ENCODE data around the gene C4orf50.

C4orf50 gene

GRCh38 chr4:5893004-5893580 is 125.1 kb downstream of the C4orf50 start, which contains the start of gene CRMP1:
CRMP1 (minus strand) TSS chr4:5893086; CDS start chr4:5892969, 117 bp downstream.
- Histone ChIP-seq H3K36me3 (ENCODE audit: insufficient read depth, low read length) (no peaks in the 10 kb centered on the region), H3K27me3 (ENCODE audit: insufficient read depth, low read length, poor library complexity, severe bottlenecking) (no peaks in the 10 kb centered on the region), H3K9me2 (replicated peaks; ENCODE audit: low read depth, low read length) (no peaks in the 10 kb centered on the region), H2AFZ (ENCODE audit: low read length) (no peak within 1 kb of the TSS), H3K4me3 (ENCODE audit: low read length, poor library complexity, severe bottlenecking) (no peak within 1 kb of the TSS), H3K4me1 (ENCODE audit: insufficient read depth, low read length, poor library complexity, severe bottlenecking) (no peaks in the 10 kb centered on the region), H3K9me3 (ENCODE audit: insufficient read depth, low read depth, low read length) (no peaks in the 10 kb centered on the region; the same call in 1 of the 2 replicates), H3K79me2 (ENCODE audit: insufficient read depth, low read length) (no peaks in the 10 kb centered on the region), H4K20me1 (ENCODE audit: insufficient read depth, low read length, poor library complexity, severe bottlenecking) (no peaks in the 10 kb centered on the region), H3F3A (ENCODE audit: low read depth) (no peaks in the 10 kb centered on the region), H3K4me2 (ENCODE audit: low read depth, low read length, poor library complexity, severe bottlenecking) (no peak within 1 kb of the TSS), H3K9ac (ENCODE audit: low read depth, low read length, poor library complexity, severe bottlenecking) (no peak within 1 kb of the TSS)
- no peak for TF ChIP-seq EZH2phosphoT487 (IDR thresholded peaks at IDR 0.05; ENCODE audit: borderline replicate concordance)
- TF ChIP-seq CTCF (conservative IDR thresholded peaks at IDR 0.05; ENCODE audit: low read length), result no peak

GRCh38 chr4:5892323-5893003 is 125.8 kb downstream of the C4orf50 start:
- H3K9me2 ChIP-seq (replicated peaks; ENCODE audit: low read depth, low read length), result no peaks in the 10 kb centered on the region
- H3K4me3 ChIP-seq (ENCODE audit: low read length, poor library complexity, severe bottlenecking), result no peak overlapping the region
- no peak overlapping the region for H3K9ac ChIP-seq (ENCODE audit: low read depth, low read length, poor library complexity, severe bottlenecking)
- no peak overlapping the region for H2AFZ ChIP-seq (ENCODE audit: low read length)
- TF ChIP-seq EZH2phosphoT487 (IDR thresholded peaks at IDR 0.05; ENCODE audit: borderline replicate concordance) (no peak), CTCF (conservative IDR thresholded peaks at IDR 0.05; ENCODE audit: low read length) (no peak)
- H3K79me2 ChIP-seq (ENCODE audit: insufficient read depth, low read length), result no peaks in the 10 kb centered on the region
- H3K4me2 ChIP-seq (ENCODE audit: low read depth, low read length, poor library complexity, severe bottlenecking), result no peak overlapping the region
- no peaks in the 10 kb centered on the region for H3F3A ChIP-seq (ENCODE audit: low read depth)
- H3K27me3 ChIP-seq (ENCODE audit: insufficient read depth, low read length, poor library complexity, severe bottlenecking), result no peaks in the 10 kb centered on the region
- no peaks in the 10 kb centered on the region for H3K4me1 ChIP-seq (ENCODE audit: insufficient read depth, low read length, poor library complexity, severe bottlenecking)
- H4K20me1 ChIP-seq (ENCODE audit: insufficient read depth, low read length, poor library complexity, severe bottlenecking), result no peaks in the 10 kb centered on the region
- H3K36me3 ChIP-seq (ENCODE audit: insufficient read depth, low read length), result no peaks in the 10 kb centered on the region
- H3K9me3 ChIP-seq (ENCODE audit: insufficient read depth, low read depth, low read length), result no peaks in the 10 kb centered on the region; the same call in 1 of the 2 replicates

- Histone ChIP-seq H4K20me1 (ENCODE audit: insufficient read depth, low read length, poor library complexity, severe bottlenecking) (no peaks in the 10 kb centered on the region), H3K9ac (ENCODE audit: low read depth, low read length, poor library complexity, severe bottlenecking) (no peak overlapping the region), H2AFZ (ENCODE audit: low read length) (no peak overlapping the region), H3K4me3 (ENCODE audit: low read length, poor library complexity, severe bottlenecking) (no peak overlapping the region), H3K36me3 (ENCODE audit: insufficient read depth, low read length) (no peaks in the 10 kb centered on the region), H3K9me3 (ENCODE audit: insufficient read depth, low read depth, low read length) (no peaks in the 10 kb centered on the region; the same call in 1 of the 2 replicates), H3K79me2 (ENCODE audit: insufficient read depth, low read length) (no peaks in the 10 kb centered on the region), H3K4me2 (ENCODE audit: low read depth, low read length, poor library complexity, severe bottlenecking) (no peak overlapping the region), H3K27me3 (ENCODE audit: insufficient read depth, low read length, poor library complexity, severe bottlenecking) (no peaks in the 10 kb centered on the region), H3K4me1 (ENCODE audit: insufficient read depth, low read length, poor library complexity, severe bottlenecking) (no peaks in the 10 kb centered on the region), H3K9me2 (replicated peaks; ENCODE audit: low read depth, low read length) (no peaks in the 10 kb centered on the region), H3F3A (ENCODE audit: low read depth) (no peaks in the 10 kb centered on the region)
- TF ChIP-seq CTCF (conservative IDR thresholded peaks at IDR 0.05; ENCODE audit: low read length) (no peak), EZH2phosphoT487 (IDR thresholded peaks at IDR 0.05; ENCODE audit: borderline replicate concordance) (no peak)
Observed at GRCh38 chr4:5891563-5892322, 126.5 kb downstream of the C4orf50 start.

Measured in Loucy (cell line).